ENCODE measurements around the gene MEN1.

Gene MEN1

GRCh38 chr11:64759722-64760719 lies 50.3 kb downstream of the MEN1 start, which contains the start of gene PYGM:
Gene PYGM (minus strand): TSS chr11:64759974. CDS start chr11:64759898, 76 bp downstream.
- no peak for DNase-seq

- DNase-seq = no peak
These were observed 51.1 kb downstream of the MEN1 start for GRCh38 chr11:64759131-64759721.

GRCh38 chr11:64758330-64759079 lies 51.8 kb downstream of the MEN1 start:
- no peak for DNase-seq

GRCh38 chr11:64757549-64758329 lies 52.6 kb downstream of the MEN1 start:
- DNase-seq = no peak

- no peak for DNase-seq
These were observed 54.5 kb downstream of the MEN1 start for GRCh38 chr11:64755681-64756361.

- no peak for DNase-seq
These were observed 55.3 kb downstream of the MEN1 start for GRCh38 chr11:64754919-64755662.

- no peak for DNase-seq
These were observed 56.0 kb downstream of the MEN1 start for GRCh38 chr11:64754124-64754918.
